ENCODE measurements around the gene HMGCS1.
A peak's percentile ranks its signal among the peaks of the same experiment; 100 is the strongest.

Gene HMGCS1

GRCh38 chr5:43300112-43300511, 13.1 kb downstream of the HMGCS1 start:
- Histone ChIP-seq H3K79me2 (ENCODE audit: control insufficient read depth, insufficient read depth, low read length, unreplicated experiment) (peaks cover 21% of the 10 kb centered on the region), H3K4me1 (ENCODE audit: control insufficient read depth, insufficient read depth, low read length, unreplicated experiment) (no peaks in the 10 kb centered on the region), H3K4me3 (ENCODE audit: low read depth, low read length) (no peak overlapping the region), H3K36me3 (ENCODE audit: insufficient read depth, low read length) (peaks cover 27% of the 10 kb centered on the region), H3K27ac (ENCODE audit: low read depth, low read length) (no peak overlapping the region), H2AFZ (ENCODE audit: low read length, unreplicated experiment) (no peak overlapping the region), H3K27me3 (ENCODE audit: insufficient read depth, low read length) (no peaks in the 10 kb centered on the region)

GRCh38 chr5:43298443-43298842, 14.8 kb downstream of the HMGCS1 start:
- H3K36me3 ChIP-seq (ENCODE audit: insufficient read depth, low read length), result peaks cover 35% of the 10 kb centered on the region
- H3K27ac ChIP-seq (ENCODE audit: low read depth, low read length), result no peak overlapping the region
- peaks cover 4% of the 10 kb centered on the region for H3K4me1 ChIP-seq (ENCODE audit: control insufficient read depth, insufficient read depth, low read length, unreplicated experiment)
- no peaks in the 10 kb centered on the region for H3K27me3 ChIP-seq (ENCODE audit: insufficient read depth, low read length)
- H3K79me2 ChIP-seq (ENCODE audit: control insufficient read depth, insufficient read depth, low read length, unreplicated experiment), result peaks cover 16% of the 10 kb centered on the region
- H3K4me3 ChIP-seq (ENCODE audit: low read depth, low read length), result no peak overlapping the region
- no peak overlapping the region for H2AFZ ChIP-seq (ENCODE audit: low read length, unreplicated experiment)

GRCh38 chr5:43296835-43297234, 16.4 kb downstream of the HMGCS1 start:
- Histone ChIP-seq H3K36me3 (ENCODE audit: insufficient read depth, low read length) (peaks cover 39% of the 10 kb centered on the region), H3K4me3 (ENCODE audit: low read depth, low read length) (no peak overlapping the region), H3K27me3 (ENCODE audit: insufficient read depth, low read length) (no peaks in the 10 kb centered on the region), H3K4me1 (ENCODE audit: control insufficient read depth, insufficient read depth, low read length, unreplicated experiment) (peaks cover 4% of the 10 kb centered on the region), H3K79me2 (ENCODE audit: control insufficient read depth, insufficient read depth, low read length, unreplicated experiment) (peaks cover 3% of the 10 kb centered on the region), H3K27ac (ENCODE audit: low read depth, low read length) (no peak overlapping the region), H2AFZ (ENCODE audit: low read length, unreplicated experiment) (no peak overlapping the region)

DNA sequence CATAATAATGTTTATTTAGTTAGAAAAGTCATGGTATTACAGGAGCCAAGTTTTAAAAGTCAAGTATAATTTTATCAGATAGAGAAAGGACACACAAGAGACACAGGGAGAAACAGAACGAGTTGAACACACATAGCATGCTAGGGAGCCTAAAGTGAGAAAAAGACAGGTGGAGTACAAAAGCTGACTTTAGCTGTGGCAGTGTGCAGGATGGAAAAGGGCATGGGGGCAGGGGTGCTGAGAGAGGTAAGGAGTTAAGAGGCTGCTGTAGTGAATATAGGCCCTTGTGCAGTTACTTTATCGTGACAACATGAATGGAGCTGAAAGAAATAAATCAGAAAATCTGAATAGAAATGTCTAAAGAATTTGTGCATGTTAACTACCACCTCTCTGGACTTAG, 18.0 kb downstream of the HMGCS1 start:
- Histone ChIP-seq H3K4me1 (ENCODE audit: control insufficient read depth, insufficient read depth, low read length, unreplicated experiment) (peaks cover 4% of the 10 kb centered on the region), H2AFZ (ENCODE audit: low read length, unreplicated experiment) (no peak overlapping the region), H3K27ac (ENCODE audit: low read depth, low read length) (no peak overlapping the region), H3K79me2 (ENCODE audit: control insufficient read depth, insufficient read depth, low read length, unreplicated experiment) (no peaks in the 10 kb centered on the region), H3K4me3 (ENCODE audit: low read depth, low read length) (no peak overlapping the region), H3K27me3 (ENCODE audit: insufficient read depth, low read length) (no peaks in the 10 kb centered on the region), H3K36me3 (ENCODE audit: insufficient read depth, low read length) (peaks cover 39% of the 10 kb centered on the region)

DNA sequence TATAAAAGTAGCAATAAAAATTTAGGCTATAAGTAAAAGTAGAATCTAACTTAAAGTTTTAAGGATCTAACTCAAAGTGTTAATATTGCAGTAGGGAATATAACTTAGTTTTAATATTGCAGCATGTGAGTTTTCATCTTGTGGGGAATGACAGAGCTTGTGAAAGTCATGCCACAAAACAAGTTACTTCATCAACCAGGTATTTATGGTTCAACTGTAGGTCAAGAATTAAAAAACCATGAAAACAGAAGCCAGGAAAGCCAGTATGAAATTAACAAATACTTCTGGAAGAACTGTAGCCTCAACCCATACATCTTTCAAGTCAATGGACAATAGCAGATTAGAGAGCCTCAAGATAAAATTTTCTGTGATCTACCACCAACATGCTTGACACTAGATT, 19.0 kb downstream of the HMGCS1 start:
- H2AFZ ChIP-seq (ENCODE audit: low read length, unreplicated experiment), result no peak overlapping the region
- H3K4me1 ChIP-seq (ENCODE audit: control insufficient read depth, insufficient read depth, low read length, unreplicated experiment), result peaks cover 4% of the 10 kb centered on the region
- H3K27ac ChIP-seq (ENCODE audit: low read depth, low read length), result no peak overlapping the region
- H3K79me2 ChIP-seq (ENCODE audit: control insufficient read depth, insufficient read depth, low read length, unreplicated experiment), result no peaks in the 10 kb centered on the region
- H3K27me3 ChIP-seq (ENCODE audit: insufficient read depth, low read length), result no peaks in the 10 kb centered on the region
- H3K36me3 ChIP-seq (ENCODE audit: insufficient read depth, low read length), result peaks cover 39% of the 10 kb centered on the region
- no peak overlapping the region for H3K4me3 ChIP-seq (ENCODE audit: low read depth, low read length)

DNA sequence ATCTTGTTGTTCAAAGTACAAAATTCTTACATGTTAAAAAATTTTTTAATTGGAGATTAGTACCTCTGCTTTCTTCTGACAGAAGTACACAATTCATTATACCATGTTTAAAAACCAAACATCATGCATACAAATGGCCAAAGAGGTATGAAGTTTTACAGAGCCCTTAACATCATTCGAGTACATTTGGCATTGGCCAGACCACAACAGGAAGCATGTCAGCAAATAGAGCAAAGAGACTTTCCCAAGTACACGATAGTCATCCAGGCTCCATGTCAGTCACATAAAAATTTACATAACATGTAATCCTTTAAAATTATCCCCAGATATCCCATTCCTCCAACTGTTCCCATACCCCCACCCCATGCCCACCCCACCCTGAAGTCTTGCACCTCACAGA, 22.5 kb downstream of the HMGCS1 start:
- H3K4me3 ChIP-seq (ENCODE audit: low read depth, low read length), result no peak overlapping the region
- H3K4me1 ChIP-seq (ENCODE audit: control insufficient read depth, insufficient read depth, low read length, unreplicated experiment), result peaks cover 4% of the 10 kb centered on the region
- H3K36me3 ChIP-seq (ENCODE audit: insufficient read depth, low read length), result peaks cover 19% of the 10 kb centered on the region
- H3K27ac ChIP-seq (ENCODE audit: low read depth, low read length), result no peak overlapping the region
- H3K79me2 ChIP-seq (ENCODE audit: control insufficient read depth, insufficient read depth, low read length, unreplicated experiment), result no peaks in the 10 kb centered on the region
- no peaks in the 10 kb centered on the region for H3K27me3 ChIP-seq (ENCODE audit: insufficient read depth, low read length)
- H2AFZ ChIP-seq (ENCODE audit: low read length, unreplicated experiment), result no peak overlapping the region

DNA sequence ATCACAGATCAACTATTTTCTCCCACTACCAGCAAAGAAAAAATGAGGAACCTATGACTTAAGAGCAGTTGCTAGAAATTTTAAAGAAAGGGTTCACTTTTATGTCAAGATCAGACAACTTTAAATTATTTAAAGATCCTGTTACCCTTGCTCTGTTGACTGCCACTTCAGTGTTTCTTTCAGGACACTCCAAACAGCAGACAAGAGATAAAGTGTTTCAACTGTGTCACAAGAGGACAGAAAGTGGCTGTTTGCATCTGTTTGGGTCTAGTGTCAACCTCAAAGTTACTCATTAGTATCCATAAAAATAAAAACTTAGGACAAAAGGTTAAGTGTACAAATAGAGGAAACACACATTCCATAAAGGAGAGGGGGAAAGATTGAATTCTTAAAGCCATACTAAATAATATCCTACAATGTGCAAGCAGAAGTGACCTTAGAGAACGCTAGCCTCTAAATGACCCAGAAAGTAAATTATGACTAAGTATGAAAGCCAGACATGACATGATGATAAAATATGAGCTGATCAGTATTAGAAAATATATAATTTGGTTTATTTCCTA, 24.9 kb downstream of the HMGCS1 start:
- H3K79me2 ChIP-seq (ENCODE audit: control insufficient read depth, insufficient read depth, low read length, unreplicated experiment), result no peaks in the 10 kb centered on the region
- H3K27me3 ChIP-seq (ENCODE audit: insufficient read depth, low read length), result no peaks in the 10 kb centered on the region
- no peaks in the 10 kb centered on the region for H3K4me1 ChIP-seq (ENCODE audit: control insufficient read depth, insufficient read depth, low read length, unreplicated experiment)
- no peak overlapping the region for H2AFZ ChIP-seq (ENCODE audit: low read length, unreplicated experiment)
- H3K4me3 ChIP-seq (ENCODE audit: low read depth, low read length), result no peak overlapping the region
- H3K27ac ChIP-seq (ENCODE audit: low read depth, low read length), result no peak overlapping the region
- peaks cover 4% of the 10 kb centered on the region; the same call in 1 of the 2 replicates for H3K36me3 ChIP-seq (ENCODE audit: insufficient read depth, low read length)

GRCh38 chr5:43287493-43287892, 25.7 kb downstream of the HMGCS1 start:
- H3K4me1 ChIP-seq (ENCODE audit: control insufficient read depth, insufficient read depth, low read length, unreplicated experiment), result peaks cover 2% of the 10 kb centered on the region
- no peaks in the 10 kb centered on the region for H3K79me2 ChIP-seq (ENCODE audit: control insufficient read depth, insufficient read depth, low read length, unreplicated experiment)
- H3K4me3 ChIP-seq (ENCODE audit: low read depth, low read length), result no peak overlapping the region
- no peak overlapping the region for H3K27ac ChIP-seq (ENCODE audit: low read depth, low read length)
- H3K36me3 ChIP-seq (ENCODE audit: insufficient read depth, low read length), result no peaks in the 10 kb centered on the region; the same call in 1 of the 2 replicates
- no peak overlapping the region for H2AFZ ChIP-seq (ENCODE audit: low read length, unreplicated experiment)
- H3K27me3 ChIP-seq (ENCODE audit: insufficient read depth, low read length), result no peaks in the 10 kb centered on the region

- Histone ChIP-seq H3K36me3 (ENCODE audit: insufficient read depth, low read length) (no peaks in the 10 kb centered on the region; the same call in 1 of the 2 replicates), H3K4me1 (ENCODE audit: control insufficient read depth, insufficient read depth, low read length, unreplicated experiment) (peaks cover 6% of the 10 kb centered on the region), H3K4me3 (ENCODE audit: low read depth, low read length) (no peak overlapping the region), H3K27me3 (ENCODE audit: insufficient read depth, low read length) (no peaks in the 10 kb centered on the region), H3K27ac (ENCODE audit: low read depth, low read length) (no peak overlapping the region), H2AFZ (ENCODE audit: low read length, unreplicated experiment) (no peak overlapping the region), H3K79me2 (ENCODE audit: control insufficient read depth, insufficient read depth, low read length, unreplicated experiment) (no peaks in the 10 kb centered on the region)
These were observed 26.6 kb downstream of the HMGCS1 start for GRCh38 chr5:43286623-43287022.

DNA sequence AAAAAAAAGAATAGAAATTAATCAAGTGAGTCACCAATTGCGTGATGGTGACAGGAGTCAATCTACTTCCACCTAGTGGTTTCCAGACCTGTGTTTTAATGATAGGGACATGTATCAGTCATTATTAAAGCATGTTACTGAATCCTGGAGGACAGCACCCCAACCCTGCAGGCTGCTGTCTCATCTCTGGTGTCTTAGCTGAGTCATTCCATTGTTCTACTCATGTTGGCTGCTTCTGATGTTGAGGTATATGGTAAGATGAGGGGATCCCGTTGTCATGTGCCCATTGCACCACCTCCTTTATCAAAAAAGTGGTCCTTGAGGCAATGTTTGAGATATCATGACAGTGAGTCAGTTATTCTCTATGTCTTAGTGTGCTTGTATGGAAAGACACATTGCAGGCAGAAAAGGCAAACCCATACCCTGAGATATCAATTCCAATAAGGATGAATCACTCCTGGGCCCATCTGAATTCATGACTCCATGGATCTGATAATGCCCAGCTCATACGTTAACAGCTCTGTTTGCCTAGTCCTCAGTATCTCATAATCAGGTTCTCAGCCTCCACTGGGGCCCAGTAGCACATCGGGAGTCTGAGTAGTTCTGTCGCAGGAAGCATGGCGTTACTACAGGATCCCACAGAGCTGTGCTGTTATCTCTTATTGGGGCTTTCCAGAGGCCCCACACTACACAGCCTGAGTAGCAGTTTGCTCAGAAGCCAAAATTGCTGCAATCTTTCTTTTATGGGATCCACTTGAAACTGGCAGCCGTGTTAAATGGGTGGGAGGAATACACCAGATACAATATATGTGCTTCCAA, 31.2 kb downstream of the HMGCS1 start:
- Histone ChIP-seq H3K4me1 (ENCODE audit: control insufficient read depth, insufficient read depth, low read length, unreplicated experiment) (peaks cover 6% of the 10 kb centered on the region), H3K27me3 (ENCODE audit: insufficient read depth, low read length) (0 out of 2 replicates have a peak, but pooled peaks cover 4% of the 10 kb centered on the region), H3K79me2 (ENCODE audit: control insufficient read depth, insufficient read depth, low read length, unreplicated experiment) (no peaks in the 10 kb centered on the region), H3K36me3 (ENCODE audit: insufficient read depth, low read length) (no peaks in the 10 kb centered on the region), H3K27ac (ENCODE audit: low read depth, low read length) (peak overlapping the region; percentile 6; the same call in 1 of the 2 replicates), H3K4me3 (ENCODE audit: low read depth, low read length) (no peak overlapping the region), H2AFZ (ENCODE audit: low read length, unreplicated experiment) (no peak overlapping the region)
